ENCODE results near the gene VPS37C.
A peak's percentile ranks its signal among the peaks of the same experiment; 100 is the strongest.

Gene VPS37C

DNA sequence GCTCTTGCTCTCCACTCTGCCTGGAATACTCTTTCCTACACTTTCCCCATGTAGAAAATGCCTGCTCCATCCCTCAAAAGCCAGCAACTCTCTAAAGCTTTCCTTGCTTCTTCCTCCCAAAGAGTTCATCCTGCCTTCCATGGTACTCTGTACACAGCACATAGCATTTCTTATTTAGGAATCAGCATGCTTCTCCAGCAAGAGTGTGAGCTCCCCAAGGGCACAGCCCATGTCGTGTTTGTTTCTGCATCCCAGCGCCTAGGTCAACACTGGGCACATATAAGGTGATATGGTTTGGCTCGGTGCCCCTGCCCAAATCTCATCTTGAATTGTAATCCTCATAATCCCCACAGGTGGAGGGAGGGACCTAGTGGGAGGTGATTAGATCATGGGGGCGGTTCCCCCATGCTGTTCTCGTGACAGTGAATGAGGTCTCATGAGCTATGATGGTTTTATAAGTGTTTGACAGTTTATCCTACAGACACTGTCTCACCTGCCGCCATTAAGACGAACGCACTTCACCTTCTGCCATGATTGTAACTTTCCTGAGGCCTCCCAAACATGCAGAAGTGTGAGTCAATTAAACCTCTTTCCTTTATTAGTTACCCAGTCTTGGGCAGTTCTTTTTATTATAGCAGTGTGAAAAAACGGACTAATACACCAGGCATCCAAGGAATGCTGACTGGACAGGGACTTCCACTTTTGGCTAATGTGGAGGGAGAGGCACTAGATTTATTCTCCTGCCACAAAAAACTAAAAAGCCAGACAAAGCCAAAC lies 8.2 kb downstream of the VPS37C start:
- no peak for DNase-seq

- DNase-seq: no peak
Measured at GRCh38 chr11:61151545-61152252, 9.5 kb downstream of the VPS37C start.

GRCh38 chr11:61150706-61151544 lies 10.3 kb downstream of the VPS37C start:
- DNase-seq: no peak

DNA sequence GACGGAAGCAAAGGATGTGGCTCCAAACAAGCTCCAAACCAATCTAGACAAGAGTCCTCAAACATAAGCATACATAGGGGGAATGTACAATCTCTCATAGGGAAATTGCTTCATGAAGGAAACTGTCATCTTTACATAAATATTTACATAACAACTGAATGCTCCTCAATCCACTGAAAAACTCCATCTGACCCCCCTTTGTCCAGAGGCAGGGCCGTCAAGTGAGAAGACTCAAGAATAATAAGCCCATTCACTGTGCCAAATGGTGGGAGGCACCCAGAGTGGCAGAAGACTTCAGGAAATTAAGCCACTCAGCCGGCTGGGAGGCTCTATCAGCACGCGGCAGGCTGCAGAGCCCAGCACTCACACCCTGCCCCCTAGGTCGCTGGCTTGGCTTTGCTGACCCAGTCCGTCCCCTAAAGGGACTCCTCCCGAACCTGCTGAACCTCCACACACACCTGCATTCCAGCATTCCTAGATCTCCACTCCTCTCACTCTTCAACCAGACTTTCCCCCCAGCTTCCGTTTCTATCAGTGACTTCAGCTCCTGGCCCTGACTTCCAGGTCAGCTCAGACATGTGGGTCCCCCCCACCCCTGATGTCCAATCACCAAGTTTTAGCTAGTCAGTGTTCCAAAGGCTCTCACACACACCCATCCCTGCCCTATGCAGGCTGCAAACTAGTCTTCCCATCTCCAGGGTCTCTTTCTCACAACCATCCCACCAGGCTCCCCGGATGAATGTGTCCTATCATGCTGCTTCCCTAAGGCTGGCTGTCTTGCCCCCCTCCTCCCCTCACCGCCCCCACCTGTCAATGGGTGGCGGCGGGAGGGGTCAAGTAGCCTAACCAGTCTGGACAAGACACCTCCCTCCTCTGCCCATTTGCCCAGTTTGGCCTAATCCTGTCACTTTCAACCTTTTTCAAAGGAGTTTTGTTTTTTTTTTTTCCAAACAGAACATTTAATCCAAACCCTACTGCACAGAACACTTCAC lies 11.3 kb downstream of the VPS37C start:
- peak; percentile 77 for DNase-seq

- peak; percentile 41 for DNase-seq
Measured at GRCh38 chr11:61147791-61148620, 13.2 kb downstream of the VPS37C start.

DNA sequence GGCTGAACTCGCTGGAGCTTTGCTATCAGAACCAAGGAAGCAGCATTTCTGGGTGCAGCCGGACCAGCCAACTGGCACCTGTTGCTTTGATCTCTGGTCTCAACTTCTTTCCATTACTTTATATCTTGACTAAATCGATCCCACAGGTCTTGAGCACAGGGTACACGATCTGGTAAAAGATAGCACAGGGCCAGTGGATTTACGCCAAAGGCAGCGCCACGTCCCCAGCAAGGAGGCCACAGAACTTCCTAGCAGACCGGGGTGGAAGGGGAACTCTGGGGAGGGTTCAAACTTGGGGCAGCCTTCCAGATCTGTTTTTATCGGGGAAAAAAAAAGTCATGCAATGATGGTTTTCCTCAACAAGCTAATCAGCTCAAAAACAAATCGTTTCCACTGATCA lies 14.0 kb downstream of the VPS37C start:
- no peak for DNase-seq

DNA sequence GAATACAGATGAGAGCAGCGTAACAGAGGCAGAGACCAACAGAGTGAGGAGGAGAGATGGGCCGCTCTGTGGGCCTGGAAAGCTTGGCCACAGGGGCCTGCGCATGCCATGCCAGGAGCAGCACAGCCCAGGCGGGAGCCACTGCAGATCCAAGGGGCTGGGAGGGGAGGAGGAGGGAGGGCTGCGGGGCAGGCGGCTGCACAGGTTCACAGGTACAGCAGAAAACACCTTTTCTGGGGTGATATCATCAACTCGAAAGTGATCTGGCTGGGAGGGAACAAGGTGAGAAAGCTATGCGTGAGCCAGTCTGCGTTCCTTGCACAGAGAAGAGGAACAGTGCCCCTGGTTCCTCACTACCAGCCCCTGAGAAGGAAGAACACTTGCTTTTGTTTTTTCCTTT lies 14.8 kb downstream of the VPS37C start:
- DNase-seq: no peak

DNA sequence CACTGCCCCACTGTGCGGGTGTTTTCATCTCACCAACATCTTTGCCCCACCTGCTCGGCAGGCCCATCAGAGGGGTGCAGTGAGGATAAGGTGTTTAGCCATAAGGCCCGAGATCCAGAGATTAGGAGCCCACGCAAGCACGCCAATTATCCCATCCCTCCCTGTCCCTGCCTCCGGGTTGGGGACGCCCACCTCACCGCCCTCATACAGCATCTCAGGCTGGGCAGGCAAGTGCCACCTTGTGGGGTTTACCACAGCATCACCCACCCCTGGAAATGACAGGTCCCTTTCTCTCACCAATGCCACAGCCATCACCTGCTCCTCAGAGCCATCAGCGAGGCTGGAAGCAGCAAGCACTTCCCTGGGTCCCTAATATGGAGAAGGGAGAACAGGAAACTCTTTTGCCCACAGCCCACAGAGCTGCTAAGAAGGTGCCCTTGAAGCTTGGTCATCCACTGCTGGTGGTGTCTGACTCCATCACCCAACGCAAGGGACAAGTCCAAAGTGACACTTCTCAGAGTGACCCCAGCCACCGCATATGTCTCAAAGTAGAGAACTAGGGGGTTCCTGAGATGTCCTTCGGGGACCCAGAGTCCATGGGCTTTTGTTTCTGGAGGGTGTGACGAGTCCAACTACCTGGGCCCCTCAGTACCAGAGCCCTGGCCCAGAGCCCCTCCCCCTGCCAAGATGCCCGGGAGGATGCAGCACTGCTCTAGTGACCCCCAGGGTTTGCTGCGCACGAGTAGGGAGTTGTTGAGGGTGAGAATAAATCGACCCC lies 15.8 kb downstream of the VPS37C start:
- DNase-seq: no peak

DNA sequence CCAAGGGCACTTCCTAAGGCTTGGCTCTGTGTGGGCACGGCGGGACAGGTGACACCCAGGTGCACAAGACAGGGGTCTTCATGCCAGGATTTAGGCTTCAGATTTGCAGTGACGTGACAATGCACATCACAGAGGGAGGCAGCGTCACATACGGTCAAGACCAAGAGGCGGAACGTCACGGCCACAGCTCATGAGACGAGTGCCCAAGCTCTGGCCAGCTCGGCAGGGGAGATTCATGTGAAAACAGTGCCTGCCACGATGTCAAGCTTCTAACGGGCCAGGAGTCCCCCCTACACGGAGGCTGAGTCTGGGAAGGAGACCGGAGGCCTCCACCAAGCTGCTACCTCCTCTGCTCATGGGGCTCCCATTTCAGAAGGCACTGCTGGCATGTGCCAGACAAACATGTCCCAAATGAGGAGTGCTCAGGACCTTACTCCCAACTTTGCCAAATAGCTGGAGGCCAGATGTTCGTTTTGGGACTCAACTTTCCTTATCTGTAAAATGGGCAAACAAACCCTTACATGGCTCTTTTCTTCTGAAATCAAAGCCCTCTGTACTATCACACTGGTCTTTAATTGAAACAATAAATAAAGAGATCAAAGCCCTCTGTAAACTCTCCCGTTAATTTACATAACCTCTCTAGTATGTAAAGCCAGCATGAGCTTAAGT lies 16.6 kb downstream of the VPS37C start:
- no peak for DNase-seq

GRCh38 chr11:61142424-61142823 lies 18.8 kb downstream of the VPS37C start:
- DNase-seq: no peak

DNA sequence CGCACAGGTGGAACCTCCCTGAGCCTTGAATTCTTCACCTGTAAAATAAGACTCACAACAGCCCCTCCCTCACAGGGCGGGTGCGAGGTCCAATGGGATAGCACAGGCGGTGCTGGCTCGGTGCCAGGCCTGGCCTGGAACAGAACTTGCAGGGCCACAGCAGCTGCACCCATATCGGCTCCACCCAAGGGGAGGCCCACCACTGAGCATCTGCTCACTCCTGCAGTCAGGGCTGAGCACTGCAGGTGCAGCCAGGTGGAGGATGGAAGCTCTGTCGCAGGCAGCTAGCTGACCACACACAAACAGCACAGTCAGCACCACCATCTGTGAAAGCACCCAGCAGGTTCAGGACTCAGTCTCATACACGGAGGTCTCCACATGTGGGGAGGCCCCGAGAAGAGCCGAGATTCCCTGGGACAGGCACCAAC lies 19.6 kb downstream of the VPS37C start:
- DNase-seq: peak; percentile 69

GRCh38 chr11:61140416-61140815 lies 20.8 kb downstream of the VPS37C start:
- DNase-seq: no peak

DNA sequence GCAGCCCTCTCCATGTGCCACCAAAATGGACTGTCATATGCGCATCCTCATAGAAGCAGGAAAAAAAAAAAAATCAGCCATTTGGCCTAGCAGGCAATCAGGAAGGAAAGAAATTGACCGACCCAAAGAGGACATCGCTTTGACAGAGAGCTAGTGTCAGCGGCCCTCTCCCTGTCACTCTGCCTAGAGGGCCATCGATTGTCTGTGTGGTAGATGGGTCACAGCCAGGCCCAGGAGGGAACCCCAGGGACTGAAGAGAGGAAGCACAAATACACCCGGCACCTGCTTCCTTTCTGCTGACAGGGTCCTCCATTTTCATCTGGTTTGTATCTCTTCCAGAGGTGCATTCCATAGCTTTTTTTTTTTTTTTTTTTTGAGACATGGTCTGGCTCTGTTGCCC lies 21.8 kb downstream of the VPS37C start:
- no peak for DNase-seq

GRCh38 chr11:61138935-61139334 lies 22.3 kb downstream of the VPS37C start:
- DNase-seq: no peak

GRCh38 chr11:61134801-61135257 lies 26.4 kb downstream of the VPS37C start:
- no peak for DNase-seq

DNA sequence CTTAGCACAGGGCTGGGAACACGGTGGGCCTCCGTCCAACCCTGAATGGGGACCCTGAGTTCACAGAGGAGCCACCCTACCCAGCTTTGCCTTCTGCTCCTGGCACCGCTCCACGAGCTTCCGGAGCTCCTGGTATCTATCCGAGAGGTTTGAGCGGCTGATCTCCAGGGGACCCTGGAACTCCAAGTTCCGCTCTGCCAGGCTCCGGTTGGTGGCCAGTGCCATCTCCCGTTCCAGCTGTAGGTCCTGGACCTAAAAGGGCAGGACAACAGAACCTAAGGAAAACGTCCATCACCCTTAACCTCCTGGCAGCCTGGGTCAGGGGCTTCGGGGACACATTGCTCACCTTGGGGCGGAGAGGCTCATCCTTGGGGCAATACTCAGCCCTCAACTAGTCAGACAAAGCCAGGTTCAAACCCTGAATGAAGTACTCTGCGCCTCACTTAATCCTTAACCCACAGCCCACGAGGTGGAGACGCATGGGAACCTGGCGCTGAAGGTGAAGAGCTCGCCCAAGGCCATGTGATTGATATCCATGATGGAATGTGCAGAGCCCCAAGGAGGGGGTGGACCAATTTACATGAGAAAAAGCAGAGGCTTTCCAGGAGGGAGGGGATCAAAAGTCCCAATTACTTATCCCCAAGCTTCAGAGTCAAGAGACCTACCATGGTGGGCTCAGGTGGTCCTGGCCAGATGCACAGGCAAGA lies 27.1 kb downstream of the VPS37C start:
- DNase-seq: no peak

GRCh38 chr11:61133145-61133544 lies 28.1 kb downstream of the VPS37C start:
- no peak for DNase-seq

DNA sequence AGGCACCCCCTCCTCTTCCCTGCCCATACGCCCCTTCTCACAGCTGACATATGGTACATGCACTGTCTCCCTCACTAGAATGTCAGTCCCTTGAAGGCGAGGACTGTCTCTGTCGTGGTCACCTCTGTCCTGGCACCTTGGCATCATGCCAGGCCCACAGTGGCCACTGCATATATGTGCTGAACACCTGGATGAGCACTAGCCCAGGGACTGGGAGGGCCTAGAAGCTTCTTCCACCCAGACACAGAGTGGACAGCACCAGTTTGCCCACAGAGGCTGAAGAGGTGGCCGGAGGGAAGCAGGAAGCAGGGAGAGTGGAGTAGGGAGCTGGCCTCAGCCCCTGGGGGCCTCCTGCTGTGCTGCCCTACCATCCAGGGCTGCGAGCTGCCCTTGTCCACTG lies 28.6 kb downstream of the VPS37C start:
- no peak for DNase-seq

DNA sequence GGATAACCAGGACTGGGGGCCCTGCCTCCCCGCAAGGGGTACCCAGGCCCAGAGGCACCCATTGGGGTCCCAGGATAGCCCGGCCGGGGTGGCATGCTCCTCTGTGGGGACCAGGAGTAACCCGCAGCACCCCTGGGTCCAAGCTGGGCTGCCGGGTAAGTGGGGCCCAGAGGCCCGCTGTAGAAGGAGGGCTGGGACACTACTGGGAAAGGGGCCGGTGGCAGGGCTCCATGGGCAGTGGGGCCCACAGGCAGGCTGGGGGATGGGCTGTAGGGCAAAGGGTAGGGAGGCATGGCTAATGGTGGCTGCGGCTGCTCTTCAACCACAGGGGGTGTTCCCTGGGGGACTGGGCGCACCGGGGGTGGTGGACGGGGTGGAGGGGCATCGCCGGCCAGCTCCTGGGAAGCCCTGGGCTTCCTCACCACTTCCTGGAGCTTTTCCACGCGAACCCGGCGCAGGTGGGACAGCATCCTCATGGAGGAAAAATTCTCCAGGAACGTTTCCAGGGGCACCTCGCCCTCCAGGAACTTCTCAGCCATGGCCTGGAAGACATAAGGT lies 29.1 kb downstream of the VPS37C start:
- DNase-seq: no peak
